Left lung (tissue), 10 donors: Measurements from ENCODE around the gene CER1. TPM values are rescaled to one million over a fixed set of nuclear protein-coding genes. Genes with fewer than 3 reads are reported as not detected.

Source experiments
- ATAC-seq: fragments of 200-7000 bp; cut with Tn5 transposase; one replicate; pipeline ENCODE4 v1.9.1; 2020; ENCODE audit warnings: moderate library complexity
- DNase-seq, 4 donors: peaks; one replicate each; pipeline ENCODE4 v3.0.0-alpha.2; 2013 to 2020
- H3K27ac ChIP-seq, 2 donors: fragments of 200-600 bp; sonication (generic) in 1 of 2; one replicate each; pipeline versions ENCODE4 v1.5.0 to v1.8.0; 2020 to 2021
- H3K27me3 ChIP-seq, 2 donors: fragments of 200-600 bp; sonication (generic) in 1 of 2; one replicate each; pipeline versions ENCODE4 v1.5.0 to v1.8.0; 2020 to 2021
- H3K36me3 ChIP-seq, 2 donors: fragments of 200-600 bp; sonication (generic) in 1 of 2; one replicate each; pipeline versions ENCODE4 v1.5.0 to v1.8.0; 2020 to 2021
- H3K4me1 ChIP-seq, 2 donors: fragments of 200-600 bp; one replicate each; pipeline ENCODE4 v1.8.0; 2021
- H3K4me3 ChIP-seq, 2 donors: fragments of 200-600 bp; sonication (generic) in 1 of 2; one replicate each; pipeline versions ENCODE4 v1.5.0 to v1.8.0; 2020 to 2021; ENCODE audit warnings: mild to moderate bottlenecking in 1 of 2
- H3K9me3 ChIP-seq, 2 donors: fragments of 200-600 bp; sonication (generic) in 1 of 2; one replicate each; pipeline versions ENCODE4 v1.5.0 to v1.8.0; 2020 to 2021
- CTCF ChIP-seq, 2 donors: fragments of 200-600 bp; sonication (generic) in 1 of 2; IDR thresholded peaks; one replicate each; pipeline versions ENCODE4 v1.5.0 to v1.8.0; 2021; ENCODE audit warnings: antibody characterized with exemption in 2 of 2
- intact Hi-C, 2 donors: fragments of 100-400 bp; cut with DNase I; formaldehyde crosslinking; loops; one replicate each; pipeline versions ENCODE4 v1.11.2 to v1.14.2; 2022
- polyA plus RNA-seq, 6 donors: library from polyadenylated mRNA; unstranded; fragments of 120-200 nt; gene quantifications; one replicate each; pipeline ENCODE4 v1.2.1, GENCODE V29; 2013; ENCODE audit not compliant: insufficient read length in 6 of 6
- total RNA-seq, 2 donors: library from RNA; stranded (reverse); fragmentation: NEBNext Ultra II Directional; extraction: Animal tissue kit (Norgen Biotek cat#: 25700); gene quantifications; one replicate each; pipeline ENCODE4 v1.2.1, GENCODE V29; 2021
- donor health status: DM: no; HTN: yes; CAD: no.
- donor health status: DM: no; HTN: no; CAD: no.

Gene CER1
- total and polyA plus RNA-seq, 8 donors, result 0.22 to 0.65 (median 0.37) TPM; not detected in 2

- H3K36me3 ChIP-seq, result no peaks in the 10 kb centered on the region
- no peaks in the 10 kb centered on the region for H3K27me3 ChIP-seq
- H3K4me1 ChIP-seq, result no peaks in the 10 kb centered on the region
- H3K4me3 ChIP-seq, result no peak overlapping the region
- no peaks in the 10 kb centered on the region for H3K9me3 ChIP-seq
- TF ChIP-seq CTCF (IDR thresholded peaks at IDR 0.05), result no peak
- DNase-seq (no peak), ATAC-seq (no peak)
- intact Hi-C loops, result no loop called here
- no peak overlapping the region for H3K27ac ChIP-seq
These were observed 43.8 kb upstream of the CER1 start for GRCh38 chr9:14766299-14766698.

- DNase-seq (no peak), ATAC-seq (no peak)
- Histone ChIP-seq H3K27ac (no peak overlapping the region), H3K4me3 (no peak overlapping the region), H3K9me3 (no peaks in the 10 kb centered on the region), H3K27me3 (no peaks in the 10 kb centered on the region), H3K36me3 (no peaks in the 10 kb centered on the region), H3K4me1 (no peaks in the 10 kb centered on the region)
- TF ChIP-seq CTCF (IDR thresholded peaks at IDR 0.05), result no peak
- intact Hi-C loops, result no loop called here
These were observed 39.1 kb upstream of the CER1 start for GRCh38 chr9:14761584-14761983.

GRCh38 chr9:14760060-14760459 is 37.5 kb upstream of the CER1 start:
- no peak for DNase-seq
- Histone ChIP-seq H3K27me3 (no peaks in the 10 kb centered on the region), H3K36me3 (no peaks in the 10 kb centered on the region), H3K4me1 (no peaks in the 10 kb centered on the region), H3K9me3 (no peaks in the 10 kb centered on the region), H3K27ac (no peak overlapping the region), H3K4me3 (no peak overlapping the region)
- intact Hi-C loops, result no loop called here
- ATAC-seq, result no peak
- no peak for TF ChIP-seq CTCF (IDR thresholded peaks at IDR 0.05)

GRCh38 chr9:14756291-14756690 is 33.8 kb upstream of the CER1 start:
- ATAC-seq (no peak), DNase-seq (no peak)
- no peak overlapping the region for H3K27ac ChIP-seq
- TF ChIP-seq CTCF (IDR thresholded peaks at IDR 0.05), result no peak
- H3K4me3 ChIP-seq, result no peak overlapping the region
- no peaks in the 10 kb centered on the region for H3K27me3 ChIP-seq
- intact Hi-C loops, result no loop called here
- no peaks in the 10 kb centered on the region for H3K36me3 ChIP-seq
- no peaks in the 10 kb centered on the region for H3K9me3 ChIP-seq
- no peaks in the 10 kb centered on the region for H3K4me1 ChIP-seq

- intact Hi-C loops, result no loop called here
These were observed 30.3 kb upstream of the CER1 start for GRCh38 chr9:14752871-14753270.

More at GRCh38 chr9:14752871-14753270, 30.3 kb upstream of the CER1 start:
- Histone ChIP-seq H3K4me1 (no peaks in the 10 kb centered on the region), H3K27ac (no peak overlapping the region), H3K36me3 (no peaks in the 10 kb centered on the region), H3K4me3 (no peak overlapping the region), H3K27me3 (no peaks in the 10 kb centered on the region), H3K9me3 (no peaks in the 10 kb centered on the region)
- no peak for ATAC-seq
- TF ChIP-seq CTCF (IDR thresholded peaks at IDR 0.05), result no peak
- no peak for DNase-seq
